NT2/D1 (cell line): ENCODE results near the gene ETNK1.

Source experiments
- DNase-seq: peaks from one replicate; pipeline ENCODE4 v3.0.0-alpha.2; 2011; ENCODE audit warnings: low read depth, low spot score
- H3K27me3 ChIP-seq: 2 replicates; pipeline ENCODE4 v1.6.0; 2011; ENCODE audit warnings: mild to moderate bottlenecking; ENCODE audit not compliant: insufficient read length, insufficient read depth
- H3K36me3 ChIP-seq: 2 replicates; pipeline ENCODE4 v1.6.1; 2011; ENCODE audit warnings: mild to moderate bottlenecking, low read length, mixed read lengths; ENCODE audit not compliant: insufficient read depth, insufficient read length
- H3K4me1 ChIP-seq: 2 replicates; pipeline ENCODE4 v1.5.1; 2011; ENCODE audit not compliant: insufficient read depth, insufficient read length
- H3K4me3 ChIP-seq: 2 replicates; pipeline ENCODE4 v1.5.1; 2011; ENCODE audit warnings: low read depth; ENCODE audit not compliant: insufficient read length
- H3K9ac ChIP-seq: 2 replicates; pipeline ENCODE4 v1.6.0; 2011; ENCODE audit warnings: low read depth; ENCODE audit not compliant: insufficient read length
- H3K9me3 ChIP-seq: 2 replicates; pipeline ENCODE4 v1.5.1; 2011; ENCODE audit warnings: mild to moderate bottlenecking, low read length; ENCODE audit not compliant: insufficient read depth
- SUZ12 ChIP-seq: IDR thresholded peaks from 2 replicates; pipeline ENCODE4 v1.6.1; 2011; ENCODE audit not compliant: insufficient read length, insufficient read depth; ENCODE audit errors: extremely low read depth
- YY1 ChIP-seq: IDR thresholded peaks from 2 replicates; pipeline ENCODE4 v1.6.1; 2011; ENCODE audit not compliant: insufficient read length, insufficient read depth
- ZNF274 ChIP-seq: IDR thresholded peaks from 2 replicates; pipeline ENCODE4 v1.6.1; 2011; ENCODE audit warnings: mild to moderate bottlenecking, low read depth, low read length

Gene ETNK1

DNA sequence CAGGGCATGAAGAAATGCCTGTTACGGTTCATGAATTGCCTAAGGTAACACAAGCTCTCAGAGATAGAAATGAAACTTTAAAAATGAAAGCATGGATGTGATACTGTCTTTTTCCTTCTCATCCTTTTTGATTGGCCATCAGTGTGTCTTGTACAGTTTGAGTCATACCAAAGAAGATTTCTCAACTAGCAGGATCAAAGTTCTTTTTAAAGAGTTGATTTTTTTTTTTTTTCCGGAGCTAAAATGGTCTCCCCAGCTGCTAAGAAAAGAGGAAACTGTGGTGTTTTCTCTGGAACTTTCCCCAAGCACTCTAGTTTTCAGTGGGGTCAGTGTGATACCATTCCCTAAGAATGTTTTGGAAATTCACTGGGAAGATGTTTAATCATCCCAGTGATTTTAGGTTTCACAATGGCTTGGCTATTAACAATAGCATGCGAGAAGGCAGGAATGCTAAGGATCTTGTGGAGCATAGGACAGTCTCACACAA lies 105.0 kb downstream of the ETNK1 start:
- Histone ChIP-seq H3K4me3 (no peak overlapping the region), H3K9ac (no peak overlapping the region), H3K4me1 (no peaks in the 10 kb centered on the region), H3K36me3 (no peaks in the 10 kb centered on the region), H3K27me3 (no peaks in the 10 kb centered on the region), H3K9me3 (no peaks in the 10 kb centered on the region)
- DNase-seq = no peak
- TF ChIP-seq YY1 (no peak), SUZ12 (no peak), ZNF274 (no peak)

GRCh38 chr12:22731236-22731635 lies 106.3 kb downstream of the ETNK1 start:
- no peaks in the 10 kb centered on the region for H3K4me1 ChIP-seq
- H3K9ac ChIP-seq = no peak overlapping the region
- no peaks in the 10 kb centered on the region for H3K27me3 ChIP-seq
- no peak for TF ChIP-seq SUZ12
- TF ChIP-seq YY1 = no peak
- TF ChIP-seq ZNF274 = no peak
- no peaks in the 10 kb centered on the region for H3K9me3 ChIP-seq
- DNase-seq = no peak
- H3K36me3 ChIP-seq = no peaks in the 10 kb centered on the region
- H3K4me3 ChIP-seq = no peak overlapping the region

DNA sequence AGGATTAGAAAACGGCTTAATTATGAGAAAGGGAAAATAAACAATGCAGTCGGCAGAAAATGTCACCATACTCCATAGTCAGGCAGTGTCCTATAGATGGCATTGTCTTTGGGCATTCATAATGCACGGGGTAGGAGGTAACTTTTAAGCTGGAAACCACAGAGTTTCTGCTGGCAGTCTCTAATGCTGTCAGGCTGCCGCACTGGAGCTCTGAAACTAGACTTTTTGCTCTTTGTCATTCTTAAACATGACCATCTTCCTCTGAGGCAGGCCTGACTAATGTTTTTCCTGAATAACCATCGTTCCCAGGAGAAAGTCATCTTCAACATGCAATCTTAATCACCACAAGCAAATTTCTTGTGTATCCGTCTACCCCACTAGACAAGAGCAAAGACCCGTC lies 108.8 kb downstream of the ETNK1 start:
- no peaks in the 10 kb centered on the region for H3K4me1 ChIP-seq
- TF ChIP-seq ZNF274 (no peak), SUZ12 (no peak), YY1 (no peak)

GRCh38 chr12:22738945-22739344 lies 114.0 kb downstream of the ETNK1 start:
- Histone ChIP-seq H3K36me3 (no peaks in the 10 kb centered on the region), H3K27me3 (no peaks in the 10 kb centered on the region), H3K4me3 (no peak overlapping the region), H3K9me3 (no peaks in the 10 kb centered on the region), H3K9ac (no peak overlapping the region), H3K4me1 (no peaks in the 10 kb centered on the region)
- TF ChIP-seq SUZ12 (no peak), ZNF274 (no peak), YY1 (no peak)
- DNase-seq = no peak

More for the DNA sequence above, 108.8 kb downstream of the ETNK1 start:
- Histone ChIP-seq H3K27me3 (no peaks in the 10 kb centered on the region), H3K36me3 (no peaks in the 10 kb centered on the region), H3K9ac (no peak overlapping the region), H3K4me3 (no peak overlapping the region), H3K9me3 (no peaks in the 10 kb centered on the region)
- DNase-seq = no peak
